ENCODE measurements around the gene CEACAM20. TPM values are rescaled to one million over a fixed set of nuclear protein-coding genes. Genes with fewer than 3 reads are reported as not detected.
"Not testable (repeated sequence)": the region's sequence is repeated elsewhere in the genome, so short reads cannot be mapped to it uniquely, and the experiment has no call there.

Gene CEACAM20
- total RNA-seq, 2 donors from 2014 or later, result not detected

GRCh38 chr19:44499559-44499958 is 29.9 kb downstream of the CEACAM20 start:
- Histone ChIP-seq H3K27me3 (no peaks in the 10 kb centered on the region), H3K4me3 (peak overlapping the region; percentile 84 to 92), H3K9me3 (peaks cover 9 to 44% of the 10 kb centered on the region in 2 donors), H3K4me1 (peaks cover 0 to 15% of the 10 kb centered on the region in 2 donors), H3K36me3 (peaks cover 28% of the 10 kb centered on the region), H3K27ac (peak overlapping the region in 1 of 2 donors; percentile 93)
- no peak for TF ChIP-seq CTCF (IDR thresholded peaks at IDR 0.05)
- DNase-seq (ENCODE audit: low spot score), result no peak

GRCh38 chr19:44498988-44499387 is 30.5 kb downstream of the CEACAM20 start:
- no peaks in the 10 kb centered on the region for H3K27me3 ChIP-seq
- H3K36me3 ChIP-seq, result peaks cover 34% of the 10 kb centered on the region
- no peak overlapping the region for H3K27ac ChIP-seq
- no peak overlapping the region for H3K4me3 ChIP-seq
- no peak for DNase-seq (ENCODE audit: low spot score)
- peaks cover 13 to 50% of the 10 kb centered on the region in 2 donors for H3K9me3 ChIP-seq
- no peak for TF ChIP-seq CTCF (IDR thresholded peaks at IDR 0.05)
- H3K4me1 ChIP-seq, result peaks cover 0 to 15% of the 10 kb centered on the region in 2 donors

DNA sequence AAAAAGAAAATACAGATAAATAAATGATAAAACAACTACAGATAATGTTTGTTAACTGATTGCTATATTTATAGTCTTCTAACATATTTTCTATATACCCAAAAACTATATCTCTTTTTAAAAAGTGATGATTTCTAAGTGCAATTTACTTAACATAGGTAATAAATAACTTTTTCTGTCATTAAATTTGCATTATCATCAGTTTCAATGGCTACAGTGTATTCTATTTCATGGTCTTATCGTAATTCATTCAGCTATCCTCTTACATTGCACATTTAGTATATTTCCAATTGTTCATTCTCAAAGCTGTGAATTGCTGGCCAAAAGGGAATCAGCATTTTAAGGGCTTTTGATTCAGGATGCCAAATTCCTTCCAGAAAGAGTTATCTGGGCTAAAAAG is 32.8 kb downstream of the CEACAM20 start:
- no peak for TF ChIP-seq CTCF (IDR thresholded peaks at IDR 0.05)
- no peak for DNase-seq (ENCODE audit: low spot score)
- H3K27me3 ChIP-seq, result no peaks in the 10 kb centered on the region
- H3K4me3 ChIP-seq, result no peak overlapping the region
- peaks cover 24 to 73% of the 10 kb centered on the region in 2 donors for H3K9me3 ChIP-seq
- H3K36me3 ChIP-seq, result peaks cover 57% of the 10 kb centered on the region
- H3K4me1 ChIP-seq, result peaks cover 0 to 15% of the 10 kb centered on the region in 2 donors
- no peak overlapping the region for H3K27ac ChIP-seq

- H3K27ac ChIP-seq, result no peak overlapping the region
- DNase-seq (ENCODE audit: low spot score), result no peak
- peaks cover 85 to 100% of the 10 kb centered on the region in 2 donors for H3K9me3 ChIP-seq
- no peaks in the 10 kb centered on the region for H3K27me3 ChIP-seq
- H3K36me3 ChIP-seq, result peaks cover 67% of the 10 kb centered on the region
- H3K4me3 ChIP-seq, result no peak overlapping the region
- no peaks in the 10 kb centered on the region for H3K4me1 ChIP-seq
- no peak for TF ChIP-seq CTCF (IDR thresholded peaks at IDR 0.05)
Measured at GRCh38 chr19:44476559-44477408, 52.7 kb downstream of the CEACAM20 start.

- H3K9me3 ChIP-seq, result peaks cover 21 to 95% of the 10 kb centered on the region in 2 donors
- H3K4me3 ChIP-seq; H3K27me3 ChIP-seq; DNase-seq (ENCODE audit: low spot score); H3K4me1 ChIP-seq; H3K27ac ChIP-seq; H3K36me3 ChIP-seq: not testable (repeated sequence)
Measured at GRCh38 chr19:44468730-44469129, 60.7 kb downstream of the CEACAM20 start.

DNA sequence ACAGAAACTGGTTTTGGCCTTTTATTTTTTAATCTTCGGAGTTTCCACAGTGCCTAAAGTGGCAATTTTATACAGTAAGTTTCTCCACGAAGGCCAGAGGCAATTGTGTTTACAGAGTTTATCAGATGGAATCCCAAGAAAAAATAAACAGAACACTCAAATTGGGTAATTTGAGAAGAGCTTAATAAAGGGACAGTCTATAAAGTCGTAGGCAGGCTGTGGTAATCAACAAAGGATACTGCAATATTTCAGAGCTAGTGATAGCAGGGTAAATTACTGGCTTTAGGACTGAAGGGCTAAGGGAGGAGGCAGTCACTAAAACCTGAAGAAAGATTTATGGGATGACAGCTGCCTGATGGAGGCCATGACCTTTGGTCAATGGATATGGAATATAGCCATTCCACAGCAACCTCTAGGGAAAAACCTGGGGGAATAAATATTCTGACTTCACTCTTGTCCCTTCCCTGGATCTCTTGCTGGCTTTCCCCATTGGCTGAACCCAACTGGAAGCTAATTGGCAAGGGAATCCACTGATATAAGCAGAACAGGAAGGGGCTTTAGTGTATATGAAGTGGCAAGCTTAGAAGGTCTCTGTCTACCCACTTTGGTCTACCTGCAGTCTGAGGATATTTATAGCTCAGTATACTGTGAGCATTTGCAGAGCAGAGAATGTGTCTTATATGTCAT is 66.7 kb downstream of the CEACAM20 start:
- H3K4me1 ChIP-seq; H3K4me3 ChIP-seq; DNase-seq (ENCODE audit: low spot score); H3K27ac ChIP-seq; H3K36me3 ChIP-seq; H3K27me3 ChIP-seq: not testable (repeated sequence)
- peaks cover 6 to 60% of the 10 kb centered on the region in 2 donors for H3K9me3 ChIP-seq

Other genes starting within 250 kb of the CEACAM20 start
- gene ZNF235, start 224.7 kb downstream of the CEACAM20 start, total RNA-seq, result 1 to 10 TPM; 3.0 to 4.5 TPM
- 1 to 10 TPM; 3.2 to 6.9 TPM for gene ZNF112, start 173.0 kb downstream of the CEACAM20 start, total RNA-seq
- gene ZNF285, start 128.1 kb downstream of the CEACAM20 start, total RNA-seq, result 1 to 10 TPM; 1.2 to 1.7 TPM
- gene ZNF229, start 81.2 kb downstream of the CEACAM20 start, total RNA-seq, result 1 to 10 TPM; 3.5 to 6.0 TPM
- 10 to 100 TPM in 1 of 2 donors, 1 to 10 TPM in 1; 2.9 to 12.2 TPM for gene ZNF180, start 29.2 kb downstream of the CEACAM20 start, total RNA-seq
- not detected for gene IGSF23, start 83.9 kb upstream of the CEACAM20 start, total RNA-seq
- gene PVR, start 114.2 kb upstream of the CEACAM20 start, total RNA-seq, result 100 to 1,000 TPM in 1 of 2 donors, 10 to 100 TPM in 1; 72.4 to 104 TPM
- gene CEACAM19, start 141.8 kb upstream of the CEACAM20 start, total RNA-seq, result 1 to 10 TPM; 2.3 to 3.1 TPM
- gene CEACAM16, start 169.5 kb upstream of the CEACAM20 start, total RNA-seq, result not detected
- 10 to 100 TPM; 15.3 to 25.2 TPM for gene BCL3, start 219.0 kb upstream of the CEACAM20 start, total RNA-seq
- not detected for gene CBLC, start 248.2 kb upstream of the CEACAM20 start, total RNA-seq

Measured in right atrium auricular region (tissue), 2 donors.